HG03442 (cell line): ENCODE results near the gene PFN2.

Source experiments
- ATAC-seq: cut with Tn5 transposase; IDR thresholded peaks from one replicate; pipeline ENCODE4 v1.9.1; 2021; ENCODE audit warnings: mild to moderate bottlenecking, moderate library complexity; ENCODE audit not compliant: unreplicated experiment

The PFN2 gene

DNA sequence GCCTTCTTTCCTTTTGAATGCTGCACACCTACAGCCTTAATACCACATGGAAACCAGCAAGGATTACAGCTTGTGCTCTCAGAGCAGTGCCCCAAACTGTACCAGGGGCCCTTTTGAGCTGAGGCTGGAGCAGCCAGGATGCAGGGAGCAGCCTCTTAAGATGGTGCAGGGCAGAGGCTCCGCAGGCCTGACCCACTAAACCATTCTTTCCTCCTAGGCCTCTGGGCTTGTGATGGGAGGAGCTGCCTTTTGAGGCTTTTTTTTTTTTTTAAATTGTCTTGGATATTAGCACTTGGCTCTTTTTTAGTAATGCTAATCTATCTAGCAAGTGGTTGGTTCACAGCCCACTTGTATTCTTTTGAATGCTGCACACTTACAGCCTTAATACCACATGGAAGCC, 37.7 kb downstream of the PFN2 start:
- ATAC-seq, result no peak

DNA sequence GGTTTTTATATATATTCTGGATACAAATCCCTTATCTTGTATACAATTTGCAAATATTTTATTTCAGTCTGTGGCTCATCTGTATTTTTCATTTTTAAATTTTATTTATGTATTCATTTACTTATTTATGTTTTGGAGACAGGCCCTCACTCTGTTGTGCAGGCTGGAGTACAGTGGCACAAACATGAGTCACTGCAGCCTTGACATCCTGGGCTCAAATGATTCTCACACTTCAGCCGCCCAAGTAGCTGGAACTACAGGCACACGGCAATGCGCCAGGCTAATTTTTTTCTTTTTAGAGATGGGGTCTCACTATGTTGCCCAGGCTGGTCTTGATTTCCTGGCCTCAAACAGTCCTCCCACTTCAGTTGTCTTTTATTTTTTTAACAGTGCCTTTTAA, 50.6 kb downstream of the PFN2 start:
- no peak for ATAC-seq

DNA sequence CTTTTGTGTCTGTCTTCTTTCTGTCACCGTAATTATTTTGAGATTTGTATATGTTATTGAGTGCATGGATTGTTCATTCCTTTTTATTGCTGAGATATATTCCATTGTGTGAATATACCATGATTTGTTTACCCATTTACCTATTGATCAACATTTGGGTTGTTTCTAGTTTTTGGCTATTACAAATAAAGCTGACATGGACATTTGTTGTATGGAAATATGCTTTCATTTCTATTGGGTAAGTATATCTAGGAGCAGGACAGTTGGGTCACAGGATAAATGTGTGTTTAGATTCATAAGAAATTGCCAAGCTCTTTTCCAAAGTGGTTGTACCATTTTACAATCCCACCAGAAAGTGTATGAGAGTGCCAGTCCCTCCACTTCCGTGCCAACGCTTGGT, 51.2 kb downstream of the PFN2 start:
- ATAC-seq, result no peak

DNA sequence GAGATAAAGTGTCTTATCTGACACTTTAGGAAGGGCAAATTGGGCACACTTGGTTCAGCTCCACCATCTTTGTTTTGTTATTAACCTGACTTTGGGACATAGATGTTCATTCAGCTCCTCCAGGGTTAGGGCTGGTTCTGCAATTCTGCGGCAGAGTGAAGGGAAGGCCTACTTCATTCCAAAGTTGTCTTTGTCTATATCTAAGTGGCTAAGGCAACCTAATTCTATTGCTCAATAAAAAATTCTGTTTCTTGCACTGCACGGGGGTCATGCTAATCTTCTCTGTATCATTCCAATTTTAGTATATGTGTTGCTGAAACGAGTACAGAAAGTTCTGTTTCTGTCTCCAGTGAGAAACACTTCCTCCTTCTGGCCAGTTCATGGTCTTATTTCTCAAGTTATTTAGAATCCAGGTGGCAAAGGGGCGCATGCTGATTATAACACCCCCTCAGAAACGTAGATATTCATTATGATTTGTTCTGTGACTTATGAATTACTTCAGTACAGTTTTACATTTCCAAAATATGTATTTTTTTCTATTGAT, 53.5 kb downstream of the PFN2 start:
- ATAC-seq, result no peak
